GM12892 (cell line): ENCODE measurements around the gene TXNRD1.
"Not testable (repeated sequence)": the region's sequence is repeated elsewhere in the genome, so short reads cannot be mapped to it uniquely, and the experiment has no call there.

Source experiments
- POLR2A ChIP-seq: IDR thresholded peaks from 2 replicates; pipeline ENCODE4 v1.6.1; 2011; ENCODE audit warnings: low read depth, low read length, control low read depth
- POLR2AphosphoS5 ChIP-seq: IDR thresholded peaks from 2 replicates; pipeline ENCODE4 v1.6.1; 2011; ENCODE audit warnings: low read depth, low read length, control low read depth
- TAF1 ChIP-seq: IDR thresholded peaks from 2 replicates; pipeline ENCODE4 v1.6.1; 2011; ENCODE audit warnings: low read depth, mild to moderate bottlenecking, control low read depth, low read length, borderline replicate concordance

DNA sequence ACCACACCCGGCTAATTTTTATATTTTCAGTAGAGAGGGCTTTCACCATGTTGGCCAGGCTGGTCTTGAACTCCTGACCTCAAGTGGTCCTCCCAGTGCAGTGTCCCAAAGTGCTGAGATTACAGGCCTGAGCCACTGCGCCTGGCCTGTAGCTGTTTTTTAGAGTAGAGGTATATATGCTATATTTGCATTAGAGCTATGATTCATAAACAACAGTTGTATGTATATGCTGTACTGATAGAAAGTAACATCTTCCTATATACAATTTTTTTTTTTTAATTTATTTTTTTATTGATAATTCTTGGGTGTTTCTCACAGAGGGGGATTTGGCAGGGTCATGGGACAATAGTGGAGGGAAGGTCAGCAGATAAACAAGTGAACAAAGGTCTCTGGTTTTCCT, 107.0 kb downstream of the TXNRD1 start:
- TF ChIP-seq POLR2A, POLR2AphosphoS5, TAF1: not testable (repeated sequence)
